Measurements from ENCODE around the gene PBX4.

DNA sequence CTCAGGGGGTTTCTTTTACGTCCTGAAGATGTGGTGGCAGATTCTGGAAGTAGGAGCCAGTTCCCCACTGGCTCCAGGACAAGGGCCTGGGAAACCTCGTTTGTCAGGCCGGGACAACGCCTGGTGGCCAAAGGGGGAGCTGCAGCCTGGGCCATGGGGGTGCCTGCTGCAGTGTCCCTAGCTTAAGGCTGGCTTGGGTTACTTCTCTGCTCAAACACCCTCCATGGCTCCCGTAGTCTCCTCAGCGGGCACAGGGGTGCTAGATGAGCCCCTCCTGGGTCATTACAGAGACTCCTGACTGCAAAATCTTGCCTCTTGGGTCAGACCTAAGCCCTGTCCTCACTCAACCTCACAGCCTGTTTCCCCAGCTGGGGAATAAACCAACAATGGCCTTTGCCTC is 65.7 kb downstream of the PBX4 start:
- TF ChIP-seq POLR2A (IDR thresholded peaks at IDR 0.05; ENCODE audit: low read depth, low read length) (no peak), POLR2AphosphoS5 (IDR thresholded peaks at IDR 0.05; ENCODE audit: low read depth, low read length) (no peak), TAF1 (IDR thresholded peaks at IDR 0.05; ENCODE audit: low read depth, low read length) (no peak), POU2F2 (IDR thresholded peaks at IDR 0.05; ENCODE audit: low read depth, low read length) (no peak)
